Neural progenitor cell (in vitro differentiated cells): ENCODE data around the gene SLC52A3. TPM values are rescaled to one million over a fixed set of nuclear protein-coding genes. Genes with fewer than 3 reads are reported as not detected.

Experiments used
- DNase-seq: peaks from one replicate; pipeline ENCODE4 v3.0.0-alpha.2; 2016; ENCODE audit warnings: low spot score
- H2AFZ ChIP-seq: fragments of 200-600 bp; sonication (generic); replicated peaks from 2 replicates; pipeline ENCODE4 v1.6.1; 2016; ENCODE audit warnings: antibody characterized with exemption
- H3F3A ChIP-seq: fragments of 200-600 bp; sonication (generic); 2 replicates; pipeline ENCODE4 v1.6.1; 2016; ENCODE audit warnings: antibody characterized with exemption, low read depth
- H3K27ac ChIP-seq: fragments of 200-600 bp; sonication (generic); 2 replicates; pipeline ENCODE4 v1.5.1; 2016; ENCODE audit warnings: mild to moderate bottlenecking
- H3K27me3 ChIP-seq: fragments of 200-600 bp; sonication (generic); 2 replicates; pipeline ENCODE4 v1.6.1; 2016; ENCODE audit warnings: mild to moderate bottlenecking, moderate library complexity
- H3K36me3 ChIP-seq: fragments of 200-600 bp; sonication (generic); 2 replicates; pipeline ENCODE4 v1.5.1; 2016
- H3K4me1 ChIP-seq: fragments of 200-600 bp; sonication (generic); 2 replicates; pipeline ENCODE4 v1.6.1; 2016; ENCODE audit warnings: mixed run types
- H3K4me2 ChIP-seq: fragments of 200-600 bp; sonication (generic); 2 replicates; pipeline ENCODE4 v1.6.1; 2016
- H3K4me3 ChIP-seq: fragments of 200-600 bp; sonication (generic); 2 replicates; pipeline ENCODE4 v1.5.1; 2016
- H3K79me2 ChIP-seq: fragments of 200-600 bp; sonication (generic); 2 replicates; pipeline ENCODE4 v1.6.1; 2016; ENCODE audit warnings: low read depth
- H3K9ac ChIP-seq: fragments of 200-600 bp; sonication (generic); 2 replicates; pipeline ENCODE4 v1.6.1; 2016
- H3K9me3 ChIP-seq: fragments of 200-600 bp; sonication (generic); 2 replicates; pipeline ENCODE4 v1.5.1; 2016; ENCODE audit warnings: low read depth
- H4K20me1 ChIP-seq: fragments of 200-600 bp; sonication (generic); 2 replicates; pipeline ENCODE4 v1.6.1; 2016; ENCODE audit warnings: low read depth
- H3K27ac Mint-ChIP-seq: 3 replicates; pipeline ENCODE4 v1.8.0; 2021; ENCODE audit warnings: mixed read lengths
- H3K27me3 Mint-ChIP-seq: 2 replicates; pipeline ENCODE4 v1.8.0; 2022; ENCODE audit warnings: low read depth, mild to moderate bottlenecking, inconsistent platforms, moderate library complexity, mixed read lengths; ENCODE audit not compliant: insufficient read depth
- H3K36me3 Mint-ChIP-seq: 3 replicates; pipeline ENCODE4 v1.8.0; 2021; ENCODE audit warnings: mixed read lengths
- H3K4me1 Mint-ChIP-seq: 3 replicates; pipeline ENCODE4 v1.8.0; 2021; ENCODE audit warnings: mixed read lengths
- H3K4me3 Mint-ChIP-seq: 3 replicates; pipeline ENCODE4 v1.8.0; 2021; ENCODE audit warnings: mild to moderate bottlenecking, moderate library complexity, mixed read lengths
- H3K9me3 Mint-ChIP-seq: 3 replicates; pipeline ENCODE4 v1.8.0; 2020; ENCODE audit warnings: mixed read lengths
- EZH2 ChIP-seq: fragments of 200-600 bp; sonication (generic); IDR thresholded peaks from 2 replicates; pipeline ENCODE4 v1.6.1; 2017; ENCODE audit warnings: antibody characterized with exemption, mild to moderate bottlenecking, moderate library complexity
- EZH2phosphoT487 ChIP-seq: fragments of 200-600 bp; sonication (generic); IDR thresholded peaks from 2 replicates; pipeline ENCODE4 v1.6.1; 2017; ENCODE audit warnings: antibody characterized with exemption
- total RNA-seq: library from RNA; depleted of rRNA; stranded (reverse); fragments of >200 nt; gene quantifications from 2 replicates; pipeline ENCODE4 v1.2.3, GENCODE V29; 2015; ENCODE audit warnings: low replicate concordance
- TF ChIP-seq, protein P1 (sequence below): fragments of 200-600 bp; sonication (generic); IDR thresholded peaks from 2 replicates; pipeline ENCODE4 v1.5.1; 2017; ENCODE audit warnings: antibody characterized with exemption, mild to moderate bottlenecking

The SLC52A3 gene
- 0.56 TPM in 1 of 2 replicates, not detected in the other for total RNA-seq

DNA sequence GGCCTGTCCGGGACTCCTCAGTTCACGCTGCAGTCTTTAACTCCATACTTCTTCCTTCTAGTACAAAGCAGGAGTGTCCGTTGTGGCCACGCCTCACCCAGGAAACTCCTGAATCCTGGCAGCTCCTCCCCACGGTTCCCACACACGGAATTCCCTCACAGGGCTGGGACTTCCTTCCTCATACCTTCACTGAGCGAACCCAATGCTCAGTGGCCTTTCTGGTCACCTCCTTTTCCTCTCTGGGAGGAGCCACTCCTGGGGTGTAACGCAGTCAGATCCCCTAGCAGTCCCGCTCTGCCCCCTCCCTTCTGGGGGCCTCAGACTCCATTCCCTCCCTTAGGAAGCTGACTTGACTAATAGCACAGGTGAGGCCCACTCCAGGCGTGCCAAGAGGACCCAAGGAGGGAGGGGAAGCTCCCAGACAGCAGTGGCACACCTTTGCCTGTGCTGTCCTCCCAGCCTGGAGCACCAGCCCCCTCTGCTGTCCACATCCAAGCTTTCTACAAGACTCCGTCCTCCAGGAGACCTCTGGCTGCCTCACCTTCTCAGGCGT lies at the start of gene SLC52A3:
Gene SLC52A3, minus strand, starts transcription at position 75 of the 553 bp plus-strand sequence. CDS start 2,726 bp downstream, outside the sequence.
- no peak within 1 kb of the TSS for H3K4me2 ChIP-seq
- TF ChIP-seq, protein P1, sequence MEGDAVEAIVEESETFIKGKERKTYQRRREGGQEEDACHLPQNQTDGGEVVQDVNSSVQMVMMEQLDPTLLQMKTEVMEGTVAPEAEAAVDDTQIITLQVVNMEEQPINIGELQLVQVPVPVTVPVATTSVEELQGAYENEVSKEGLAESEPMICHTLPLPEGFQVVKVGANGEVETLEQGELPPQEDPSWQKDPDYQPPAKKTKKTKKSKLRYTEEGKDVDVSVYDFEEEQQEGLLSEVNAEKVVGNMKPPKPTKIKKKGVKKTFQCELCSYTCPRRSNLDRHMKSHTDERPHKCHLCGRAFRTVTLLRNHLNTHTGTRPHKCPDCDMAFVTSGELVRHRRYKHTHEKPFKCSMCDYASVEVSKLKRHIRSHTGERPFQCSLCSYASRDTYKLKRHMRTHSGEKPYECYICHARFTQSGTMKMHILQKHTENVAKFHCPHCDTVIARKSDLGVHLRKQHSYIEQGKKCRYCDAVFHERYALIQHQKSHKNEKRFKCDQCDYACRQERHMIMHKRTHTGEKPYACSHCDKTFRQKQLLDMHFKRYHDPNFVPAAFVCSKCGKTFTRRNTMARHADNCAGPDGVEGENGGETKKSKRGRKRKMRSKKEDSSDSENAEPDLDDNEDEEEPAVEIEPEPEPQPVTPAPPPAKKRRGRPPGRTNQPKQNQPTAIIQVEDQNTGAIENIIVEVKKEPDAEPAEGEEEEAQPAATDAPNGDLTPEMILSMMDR, result peak; percentile 52
- TF ChIP-seq EZH2phosphoT487, result no peak
- H3K36me3 ChIP-seq, result no peaks in the 10 kb centered on the region
- peaks cover 10% of the 10 kb centered on the region for H3K27me3 Mint-ChIP-seq
- no peaks in the 10 kb centered on the region for H3K9me3 ChIP-seq
- peaks cover 8% of the 10 kb centered on the region for H3K4me1 Mint-ChIP-seq
- H3K27ac Mint-ChIP-seq, result no peak within 1 kb of the TSS
- H3K4me3 Mint-ChIP-seq, result no peak within 1 kb of the TSS
- H3K9me3 Mint-ChIP-seq, result peaks cover 2% of the 10 kb centered on the region
- H3F3A ChIP-seq, result no peaks in the 10 kb centered on the region
- H3K36me3 Mint-ChIP-seq, result no peaks in the 10 kb centered on the region
- H3K27ac ChIP-seq, result no peak within 1 kb of the TSS
- no peak within 1 kb of the TSS for H3K9ac ChIP-seq
- H3K4me3 ChIP-seq, result no peak within 1 kb of the TSS
- H3K4me1 ChIP-seq, result no peaks in the 10 kb centered on the region
- H3K27me3 ChIP-seq, result no peaks in the 10 kb centered on the region
- H4K20me1 ChIP-seq, result no peaks in the 10 kb centered on the region
- DNase-seq, result peak; percentile 51
- no peaks in the 10 kb centered on the region for H3K79me2 ChIP-seq
- peak within 1 kb of the TSS; percentile 17 for H2AFZ ChIP-seq

DNA sequence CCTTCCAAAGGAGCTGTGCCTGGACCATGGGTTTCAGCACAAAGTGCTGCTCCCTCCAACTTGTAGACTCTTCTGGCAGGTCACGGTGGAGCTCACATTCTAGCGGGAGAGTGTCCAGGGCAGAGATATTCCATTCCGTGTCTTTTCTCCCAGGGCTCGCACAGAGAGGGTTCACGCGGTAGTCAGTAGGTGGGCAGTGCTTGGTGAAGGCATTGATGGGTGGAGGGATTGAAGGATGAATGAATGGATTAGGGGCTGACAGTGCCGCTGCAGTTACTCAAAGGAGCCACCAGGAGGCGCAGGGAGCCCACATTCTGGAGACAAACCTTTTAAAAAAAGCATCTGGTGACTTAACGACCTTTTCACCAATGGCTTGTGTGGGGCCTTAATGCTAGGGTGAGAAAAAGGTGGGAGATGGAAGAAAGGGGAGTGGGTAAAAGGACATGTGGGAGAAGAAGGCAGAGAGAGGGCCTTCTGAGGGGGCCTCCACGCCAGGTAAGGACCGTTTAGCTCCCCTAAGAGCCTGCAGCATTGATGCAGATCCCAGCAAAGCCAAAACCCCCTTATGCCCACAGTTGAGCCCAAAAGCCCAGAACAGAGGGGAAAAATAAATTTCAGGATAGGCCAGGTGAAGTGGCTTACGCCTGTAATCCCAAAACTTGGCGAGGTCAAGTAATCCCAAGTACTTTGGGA lies 47.8 kb upstream of the SLC52A3 start:
- Histone ChIP-seq H3K9me3 (no peaks in the 10 kb centered on the region), H3K27me3 (no peaks in the 10 kb centered on the region), H3K4me2 (no peak overlapping the region), H3K4me1 (no peaks in the 10 kb centered on the region), H3K9ac (no peak overlapping the region), H3F3A (no peaks in the 10 kb centered on the region), H2AFZ (peak overlapping the region; percentile 17), H3K79me2 (no peaks in the 10 kb centered on the region), H3K36me3 (no peaks in the 10 kb centered on the region), H4K20me1 (no peaks in the 10 kb centered on the region), H3K27ac (no peak overlapping the region), H3K4me3 (no peak overlapping the region)
- no peaks in the 10 kb centered on the region for H3K36me3 Mint-ChIP-seq
- H3K27ac Mint-ChIP-seq, result no peak overlapping the region
- H3K9me3 Mint-ChIP-seq, result no peaks in the 10 kb centered on the region
- peaks cover 16% of the 10 kb centered on the region for H3K27me3 Mint-ChIP-seq
- no peak overlapping the region for H3K4me3 Mint-ChIP-seq
- TF ChIP-seq EZH2phosphoT487, result no peak
- TF ChIP-seq, protein P1, result peak; percentile 98
- peak; percentile 85 for DNase-seq
- peaks cover 6% of the 10 kb centered on the region for H3K4me1 Mint-ChIP-seq

DNA sequence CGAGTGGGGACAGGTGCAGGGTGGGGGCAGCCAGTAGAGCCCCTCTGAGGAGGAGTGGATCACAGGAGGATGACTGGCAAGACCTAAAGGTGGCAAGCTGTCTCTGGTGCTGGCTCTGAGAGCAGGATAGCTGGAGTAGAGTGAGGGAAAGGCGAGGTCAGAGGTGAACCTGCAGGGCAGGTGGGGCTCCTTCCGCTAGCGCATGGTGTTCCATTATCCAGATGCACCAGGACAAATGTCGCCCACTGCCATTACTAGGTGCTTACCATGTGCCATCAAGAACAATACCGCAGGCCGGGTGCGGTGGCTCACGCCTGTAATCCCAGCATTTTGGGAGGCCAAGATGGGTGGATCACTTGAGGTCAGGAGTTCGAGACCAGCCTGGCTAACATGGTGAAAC lies 46.9 kb upstream of the SLC52A3 start:
- no peaks in the 10 kb centered on the region for H3K36me3 ChIP-seq
- Mint-ChIP-seq H3K9me3 (no peaks in the 10 kb centered on the region), H3K4me3 (no peak overlapping the region), H3K27ac (no peak overlapping the region), H3K4me1 (peaks cover 5% of the 10 kb centered on the region), H3K27me3 (peaks cover 20% of the 10 kb centered on the region), H3K36me3 (no peaks in the 10 kb centered on the region)
- TF ChIP-seq, protein P1, result no peak
- no peak for TF ChIP-seq EZH2
- TF ChIP-seq EZH2phosphoT487, result no peak
- H2AFZ ChIP-seq, result no peak overlapping the region
- no peaks in the 10 kb centered on the region for H3K27me3 ChIP-seq
- H3K9ac ChIP-seq, result no peak overlapping the region
- H4K20me1 ChIP-seq, result no peaks in the 10 kb centered on the region
- no peak overlapping the region for H3K4me3 ChIP-seq
- DNase-seq, result no peak
- H3K9me3 ChIP-seq, result no peaks in the 10 kb centered on the region
- H3K27ac ChIP-seq, result no peak overlapping the region
- H3F3A ChIP-seq, result no peaks in the 10 kb centered on the region
- H3K4me1 ChIP-seq, result no peaks in the 10 kb centered on the region
- no peaks in the 10 kb centered on the region for H3K79me2 ChIP-seq
- H3K4me2 ChIP-seq, result no peak overlapping the region
